ENCODE measurements around the gene LPIN3.

DNA sequence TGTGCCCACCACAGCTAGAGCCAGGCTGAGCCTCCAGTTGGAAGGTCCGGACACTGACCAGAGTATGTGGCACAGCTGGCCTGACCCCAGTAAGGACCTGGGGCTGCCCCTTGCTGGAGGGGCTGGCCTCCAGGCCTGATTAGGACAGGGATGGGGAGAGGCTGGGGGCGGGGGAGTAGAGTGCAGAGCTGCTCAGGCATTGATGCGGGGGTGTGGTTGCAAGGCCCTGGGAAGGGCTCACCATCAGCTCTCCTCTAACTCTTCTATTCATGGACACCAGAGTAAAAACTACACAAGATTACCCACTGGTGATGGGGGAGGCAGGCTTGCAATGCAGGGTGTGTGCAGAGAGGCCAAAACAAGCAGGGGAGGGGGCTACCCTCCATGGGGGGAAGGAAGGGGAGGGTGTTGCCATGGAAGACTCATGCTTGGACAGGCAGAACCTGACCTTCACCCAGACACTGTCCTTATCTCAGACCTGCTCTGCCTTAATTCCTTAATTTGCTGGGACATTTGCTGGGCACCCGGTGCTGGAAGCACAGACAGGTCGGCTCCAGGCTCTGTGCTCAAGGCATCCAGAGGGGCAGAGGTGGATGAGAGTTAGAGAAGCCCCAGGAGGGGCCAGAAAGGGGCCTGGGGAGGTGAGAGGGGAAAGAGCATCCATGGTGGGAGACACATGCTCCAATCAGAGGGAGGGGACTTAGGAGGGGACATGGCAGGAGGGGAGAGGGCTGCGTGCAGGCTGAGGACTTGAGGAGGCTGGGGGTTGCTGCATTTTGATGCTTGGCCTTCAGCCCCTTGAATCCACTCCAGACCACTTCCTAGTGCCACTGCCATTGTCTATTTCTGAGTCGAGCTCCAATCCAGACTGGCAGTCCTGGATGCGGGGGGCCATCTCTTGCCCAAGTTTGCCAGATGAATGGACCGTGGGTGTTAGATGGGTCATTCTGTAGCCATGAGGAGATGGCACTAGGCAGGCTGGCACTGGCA lies 33.6 kb downstream of the LPIN3 start:
- TF ChIP-seq CTCF (IDR thresholded peaks at IDR 0.05; ENCODE audit: low read length) (no peak), EZH2phosphoT487 (IDR thresholded peaks at IDR 0.05; ENCODE audit: low read length) (no peak)
